ENCODE measurements around the gene CACNB3. TPM values are rescaled to one million over a fixed set of nuclear protein-coding genes. Genes with fewer than 3 reads are reported as not detected.
A peak's percentile ranks its signal among the peaks of the same experiment; 100 is the strongest.
"Not testable (repeated sequence)": the region's sequence is repeated elsewhere in the genome, so short reads cannot be mapped to it uniquely, and the experiment has no call there.

Gene CACNB3
- polyA plus RNA-seq, 3 donors from 2014 or later: 0.66 to 2.1 (median 1.4) TPM

DNA sequence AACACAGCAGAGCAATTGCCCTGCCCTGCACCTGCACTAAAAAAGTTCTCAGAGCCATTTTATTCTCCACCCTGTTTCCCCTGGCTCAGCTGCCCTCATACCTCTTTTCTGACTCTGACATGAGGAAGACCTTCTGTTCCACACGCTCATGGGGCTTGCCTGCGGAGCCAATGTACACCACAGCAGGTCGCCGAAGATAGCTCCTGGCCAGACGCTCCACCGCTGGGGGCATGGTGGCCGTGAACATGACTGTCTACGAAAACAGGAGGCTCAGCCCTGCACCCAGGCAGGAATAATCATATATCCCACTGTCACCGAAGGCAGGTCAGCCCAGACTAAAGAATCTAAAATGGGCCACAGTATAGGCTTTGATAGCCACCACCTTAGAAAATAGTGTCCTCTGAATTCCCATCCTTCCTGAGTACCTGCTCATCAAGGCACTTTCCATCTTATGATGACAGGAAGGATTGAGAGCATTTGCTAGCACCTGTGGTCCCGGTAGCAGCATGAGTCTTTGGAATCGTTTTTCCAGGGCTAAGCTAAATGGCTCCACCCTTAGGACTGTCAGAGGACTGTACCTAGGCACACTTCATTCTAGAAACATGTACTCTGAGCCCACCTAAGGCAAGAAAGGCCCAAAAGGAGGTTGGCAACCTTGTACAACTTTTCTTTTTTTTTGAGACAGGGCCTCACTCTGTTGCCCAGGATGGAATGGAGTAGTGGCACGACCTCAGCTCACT lies 14.2 kb downstream of the CACNB3 start:
- peak overlapping the region in 1 of 6 donors; percentile 55 for H3K27ac Mint-ChIP-seq
- no peaks in the 10 kb centered on the region for H3K9me3 Mint-ChIP-seq
- no peaks in the 10 kb centered on the region for H3K4me1 Mint-ChIP-seq
- no peak for DNase-seq
- peaks cover 29 to 65% (median 37%) of the 10 kb centered on the region in 3 donors for H3K36me3 Mint-ChIP-seq
- peaks cover 0 to 3% (median 2%) of the 10 kb centered on the region in 3 donors for H3K27me3 Mint-ChIP-seq (ENCODE audit: low read depth in 3 of 3)
- H3K4me3 Mint-ChIP-seq: no peak overlapping the region

DNA sequence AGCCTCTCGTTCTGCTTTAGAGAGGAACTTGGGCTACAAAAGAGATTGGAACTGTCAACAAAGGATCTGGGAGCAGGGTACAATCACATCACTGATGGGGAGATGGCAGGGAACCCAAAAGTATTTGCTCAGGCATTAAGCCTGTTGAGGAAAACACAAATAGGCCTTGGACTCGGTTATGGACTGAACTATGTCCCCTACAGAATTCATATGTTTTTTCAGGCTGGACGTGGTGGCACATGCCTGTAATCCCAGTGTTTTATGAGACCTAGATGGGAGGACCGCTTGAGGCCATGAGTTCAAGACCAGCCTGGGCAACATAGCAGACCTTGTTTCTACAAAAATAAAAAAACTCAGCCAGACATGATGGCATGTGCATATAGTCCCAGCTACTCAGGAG lies 19.8 kb downstream of the CACNB3 start:
- no peaks in the 10 kb centered on the region for H3K9me3 Mint-ChIP-seq
- peaks cover 0 to 1% (median 0%) of the 10 kb centered on the region in 3 donors for H3K27me3 Mint-ChIP-seq (ENCODE audit: low read depth in 3 of 3)
- peaks cover 23 to 53% (median 31%) of the 10 kb centered on the region in 3 donors for H3K36me3 Mint-ChIP-seq
- H3K27ac Mint-ChIP-seq: peak overlapping the region in 2 of 6 donors; percentile 26 to 42
- H3K4me3 Mint-ChIP-seq: no peak overlapping the region
- no peaks in the 10 kb centered on the region for H3K4me1 Mint-ChIP-seq
- DNase-seq: no peak

DNA sequence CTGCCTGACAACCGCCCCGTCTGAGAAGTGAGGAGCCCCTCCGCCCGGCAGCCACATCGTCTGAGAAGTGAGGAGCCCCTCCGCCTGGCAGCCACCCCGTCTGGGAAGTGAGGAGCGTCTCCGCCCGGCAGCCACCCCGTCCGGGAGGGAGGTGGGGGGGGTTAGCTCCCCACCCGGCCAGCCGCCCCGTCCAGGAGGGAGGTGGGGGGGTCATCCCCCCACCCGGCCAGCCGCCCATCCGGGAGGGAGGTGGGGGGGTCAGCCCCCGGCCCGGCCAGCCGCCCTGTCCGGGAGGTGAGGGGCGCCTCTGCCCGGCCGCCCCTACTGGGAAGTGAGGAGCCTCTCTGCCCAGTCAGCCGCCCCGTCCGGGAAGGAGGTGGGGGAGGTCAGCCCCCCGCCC lies 23.7 kb downstream of the CACNB3 start:
- H3K36me3 Mint-ChIP-seq: peaks cover 16 to 41% (median 20%) of the 10 kb centered on the region in 3 donors
- H3K27ac Mint-ChIP-seq; H3K4me1 Mint-ChIP-seq; H3K4me3 Mint-ChIP-seq; H3K9me3 Mint-ChIP-seq; H3K27me3 Mint-ChIP-seq (ENCODE audit: low read depth in 3 of 3); DNase-seq: not testable (repeated sequence)

DNA sequence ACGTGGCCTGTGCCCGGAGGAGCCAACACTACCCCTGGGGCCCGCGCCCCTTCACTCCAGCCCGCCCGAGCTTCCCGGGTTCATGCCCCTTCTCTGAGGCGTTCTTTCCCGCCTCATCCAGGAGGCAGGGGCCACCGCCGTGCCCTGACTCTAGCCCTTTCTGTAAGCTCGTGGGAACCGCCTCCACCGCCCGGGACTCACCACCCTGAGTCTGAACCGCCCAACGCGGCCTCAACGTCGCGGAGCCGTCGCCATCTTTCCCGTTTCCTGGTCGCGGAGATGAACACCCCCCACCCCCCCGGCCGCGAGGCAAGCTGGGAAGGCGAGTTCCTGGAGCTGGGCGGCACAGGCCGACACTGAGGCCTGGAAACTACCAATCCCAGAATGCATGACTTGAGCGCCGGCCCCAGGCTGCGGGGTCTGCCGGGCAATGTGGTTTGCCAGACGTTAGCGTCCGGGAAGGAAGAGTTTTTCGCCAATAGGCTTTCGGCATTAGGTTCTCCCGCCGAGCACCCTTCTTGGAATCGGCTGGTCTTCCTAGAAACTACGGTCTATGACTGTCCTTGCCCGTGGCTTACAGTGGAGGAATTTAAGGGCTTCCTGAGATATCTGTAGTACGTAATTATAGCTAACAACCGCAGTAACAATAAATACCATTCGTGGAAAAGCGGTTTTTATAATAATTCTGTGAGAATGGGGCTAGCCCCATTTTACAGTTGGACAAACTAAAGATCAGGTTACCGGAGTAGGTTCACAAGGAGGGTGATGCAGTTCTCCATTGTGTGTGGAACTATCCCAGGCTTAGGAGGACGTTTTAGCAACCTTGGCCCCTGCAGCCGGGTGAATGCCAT lies 33.8 kb downstream of the CACNB3 start, which contains the start of gene DDX23:
TSS of gene DDX23 (minus strand) at position 281 of the 851 bp plus-strand sequence. CDS start 6,381 bp downstream, outside the sequence.
- peaks cover 0 to 8% (median 0%) of the 10 kb centered on the region in 3 donors for H3K36me3 Mint-ChIP-seq
- peak within 1 kb of the TSS; percentile 96 to 100 (median 98) for H3K27ac Mint-ChIP-seq
- H3K9me3 Mint-ChIP-seq: no peaks in the 10 kb centered on the region
- peak within 1 kb of the TSS; percentile 95 to 99 (median 97) for H3K4me3 Mint-ChIP-seq
- H3K4me1 Mint-ChIP-seq: peaks cover 35 to 54% of the 10 kb centered on the region in 2 donors
- peak; percentile 89 to 92 (median 90) for DNase-seq
- H3K27me3 Mint-ChIP-seq (ENCODE audit: low read depth in 3 of 3): peaks cover 4 to 19% (median 14%) of the 10 kb centered on the region in 3 donors

- Mint-ChIP-seq H3K27ac (peak overlapping the region; percentile 96 to 100 (median 98)), H3K27me3 (ENCODE audit: low read depth in 3 of 3) (peaks cover 4 to 19% (median 14%) of the 10 kb centered on the region in 3 donors), H3K36me3 (peaks cover 0 to 8% (median 0%) of the 10 kb centered on the region in 3 donors), H3K4me3 (peak overlapping the region; percentile 95 to 99 (median 97)), H3K4me1 (peaks cover 35 to 47% of the 10 kb centered on the region in 2 donors), H3K9me3 (no peaks in the 10 kb centered on the region)
- peak; percentile 84 to 86 (median 84) for DNase-seq
These were observed 34.7 kb downstream of the CACNB3 start for GRCh38 chr12:48852734-48853688.

DNA sequence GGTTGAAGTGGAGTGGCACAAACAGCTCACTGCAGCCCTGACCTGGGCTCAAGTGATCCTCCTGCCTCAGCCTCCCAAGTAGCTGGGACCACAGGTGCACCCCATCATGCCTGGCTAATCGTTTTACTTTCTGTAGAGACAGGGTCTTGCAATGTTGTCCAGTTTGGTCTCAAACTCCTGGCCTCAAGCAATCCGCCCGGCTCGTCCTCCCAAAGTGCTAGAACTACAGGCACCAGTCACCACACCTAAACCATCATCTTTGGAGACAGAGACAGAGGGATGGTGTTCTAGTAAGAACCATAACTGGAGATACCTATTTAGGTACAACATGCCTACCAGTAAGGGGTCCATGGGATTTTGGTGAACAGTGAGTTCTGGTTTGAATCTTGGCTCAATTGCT lies 36.2 kb downstream of the CACNB3 start:
- Mint-ChIP-seq H3K27me3 (ENCODE audit: low read depth in 3 of 3) (peaks cover 4 to 21% (median 14%) of the 10 kb centered on the region in 3 donors), H3K36me3 (peaks cover 0 to 5% (median 0%) of the 10 kb centered on the region in 3 donors), H3K4me3 (no peak overlapping the region), H3K4me1 (peaks cover 33 to 41% of the 10 kb centered on the region in 2 donors), H3K9me3 (no peaks in the 10 kb centered on the region), H3K27ac (peak overlapping the region in 2 of 6 donors; percentile 9 to 12)
- DNase-seq: no peak

- DNase-seq, H3K9me3 Mint-ChIP-seq, H3K4me3 Mint-ChIP-seq, H3K36me3 Mint-ChIP-seq: not testable (repeated sequence)
- Mint-ChIP-seq H3K27ac (peak overlapping the region in 2 of 6 donors; percentile 9 to 12), H3K4me1 (peaks cover 29 to 37% of the 10 kb centered on the region in 2 donors), H3K27me3 (ENCODE audit: low read depth in 3 of 3) (peaks cover 4 to 22% (median 14%) of the 10 kb centered on the region in 3 donors)
These were observed 36.6 kb downstream of the CACNB3 start for GRCh38 chr12:48854932-48855331.

GRCh38 chr12:48856379-48856778 lies 38.1 kb downstream of the CACNB3 start:
- Mint-ChIP-seq H3K9me3 (no peaks in the 10 kb centered on the region), H3K36me3 (no peaks in the 10 kb centered on the region), H3K4me1 (peaks cover 15 to 22% of the 10 kb centered on the region in 2 donors), H3K27me3 (ENCODE audit: low read depth in 3 of 3) (peaks cover 4 to 11% (median 6%) of the 10 kb centered on the region in 3 donors), H3K27ac (no peak overlapping the region), H3K4me3 (no peak overlapping the region)
- DNase-seq: no peak

- DNase-seq: no peak
- Mint-ChIP-seq H3K36me3 (no peaks in the 10 kb centered on the region), H3K4me1 (peaks cover 8 to 12% of the 10 kb centered on the region in 2 donors), H3K4me3 (no peak overlapping the region), H3K27ac (no peak overlapping the region), H3K9me3 (no peaks in the 10 kb centered on the region), H3K27me3 (ENCODE audit: low read depth in 3 of 3) (peaks cover 1 to 9% (median 3%) of the 10 kb centered on the region in 3 donors)
These were observed 39.1 kb downstream of the CACNB3 start for GRCh38 chr12:48857278-48857994.

GRCh38 chr12:48858043-48858442 lies 39.7 kb downstream of the CACNB3 start:
- peaks cover 2 to 6% of the 10 kb centered on the region in 2 donors for H3K4me1 Mint-ChIP-seq
- H3K4me3 Mint-ChIP-seq: no peak overlapping the region
- H3K36me3 Mint-ChIP-seq: no peaks in the 10 kb centered on the region
- no peak for DNase-seq
- H3K27ac Mint-ChIP-seq: no peak overlapping the region
- peaks cover 3 to 8% (median 6%) of the 10 kb centered on the region in 3 donors for H3K27me3 Mint-ChIP-seq (ENCODE audit: low read depth in 3 of 3)
- H3K9me3 Mint-ChIP-seq: no peaks in the 10 kb centered on the region

DNA sequence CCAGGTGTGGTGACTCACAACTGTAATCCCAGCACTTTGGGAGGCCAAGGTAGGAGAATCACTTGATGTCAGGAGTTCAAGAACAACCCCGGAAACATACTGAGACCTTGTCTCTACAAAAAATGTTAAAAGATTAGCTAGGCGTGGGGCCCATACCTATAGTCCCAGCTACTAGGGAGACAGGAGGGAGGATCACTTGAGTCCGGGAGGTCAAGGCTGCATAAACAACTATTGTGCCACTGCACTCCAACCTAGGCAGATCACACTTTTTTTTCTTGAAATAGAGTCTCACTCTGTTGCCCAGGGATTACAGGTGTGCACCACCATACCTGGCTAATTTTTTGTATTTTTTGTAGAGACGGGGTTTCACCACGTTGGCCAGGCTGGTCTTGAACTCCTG lies 41.3 kb downstream of the CACNB3 start:
- H3K27ac Mint-ChIP-seq: no peak overlapping the region
- no peak overlapping the region for H3K4me3 Mint-ChIP-seq
- no peaks in the 10 kb centered on the region for H3K36me3 Mint-ChIP-seq
- H3K9me3 Mint-ChIP-seq: no peaks in the 10 kb centered on the region
- peaks cover 2 to 9% of the 10 kb centered on the region in 2 donors for H3K4me1 Mint-ChIP-seq
- peaks cover 11 to 17% (median 15%) of the 10 kb centered on the region in 3 donors for H3K27me3 Mint-ChIP-seq (ENCODE audit: low read depth in 3 of 3)
- no peak for DNase-seq

GRCh38 chr12:48860236-48860635 lies 41.9 kb downstream of the CACNB3 start:
- H3K4me3 Mint-ChIP-seq, DNase-seq, H3K9me3 Mint-ChIP-seq, H3K27ac Mint-ChIP-seq, H3K36me3 Mint-ChIP-seq: not testable (repeated sequence)
- Mint-ChIP-seq H3K4me1 (peaks cover 8 to 15% of the 10 kb centered on the region in 2 donors), H3K27me3 (ENCODE audit: low read depth in 3 of 3) (peaks cover 14 to 22% (median 21%) of the 10 kb centered on the region in 3 donors)
